Measurements from ENCODE around the gene GLP1R.

- TF ChIP-seq ZNF160 (CRISPR knock-in tag; IDR thresholded peaks at IDR 0.05), result no peak
- TF ChIP-seq TAF1 (CRISPR knock-in tag; IDR thresholded peaks at IDR 0.05), result no peak
- TF ChIP-seq ZNF672 (CRISPR knock-in tag; IDR thresholded peaks at IDR 0.05), result no peak
- TF ChIP-seq POLR2A (IDR thresholded peaks at IDR 0.05; ENCODE audit: insufficient read depth in 1 of 2, low read depth in 2 of 2, low read length in 2 of 2), result no peak
- TF ChIP-seq MXI1 (IDR thresholded peaks at IDR 0.05; ENCODE audit: borderline replicate concordance, low read depth, low read length), result no peak
- no peak for TF ChIP-seq ZNF280D (CRISPR knock-in tag; IDR thresholded peaks at IDR 0.05)
- TF ChIP-seq CTCF (CRISPR knock-in tag; IDR thresholded peaks at IDR 0.05), result no peak
- no peak for TF ChIP-seq ZNF639 (CRISPR knock-in tag; conservative IDR thresholded peaks at IDR 0.05)
- TF ChIP-seq ZNF777 (CRISPR knock-in tag; IDR thresholded peaks at IDR 0.05), result no peak
- no peak for TF ChIP-seq ZNF619 (CRISPR knock-in tag; IDR thresholded peaks at IDR 0.05)
- no peak for TF ChIP-seq BRF2 (CRISPR knock-in tag; IDR thresholded peaks at IDR 0.05)
- TF ChIP-seq SETDB1 (CRISPR knock-in tag; IDR thresholded peaks at IDR 0.05; ENCODE audit: borderline replicate concordance), result no peak
- TF ChIP-seq HCFC1 (IDR thresholded peaks at IDR 0.05; ENCODE audit: low read depth, low read length), result no peak
- TF ChIP-seq TBP (CRISPR knock-in tag; IDR thresholded peaks at IDR 0.05), result no peak
Observed at GRCh38 chr6:39007575-39007974, 41.0 kb upstream of the GLP1R start.
